ENCODE results near the gene ATP10B.

ATP10B gene

DNA sequence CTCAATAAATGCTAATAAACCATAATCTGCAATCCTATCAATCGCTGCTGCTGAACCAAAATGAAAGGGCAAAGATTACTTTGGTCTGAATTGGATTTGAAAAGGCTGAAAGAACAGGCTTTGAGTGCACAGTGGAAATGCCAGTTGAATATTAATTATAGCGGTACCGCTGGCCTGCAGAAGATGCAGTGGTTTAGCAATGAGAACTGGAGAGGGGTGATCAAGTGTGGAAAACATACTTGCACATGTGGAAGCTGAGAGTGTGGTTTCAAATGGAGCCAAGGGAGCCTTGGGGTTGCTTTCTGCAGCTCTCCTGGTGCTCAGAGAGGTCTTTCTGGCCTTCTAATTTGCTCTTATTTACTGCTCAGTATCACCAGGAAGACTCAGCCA lies 296.4 kb downstream of the ATP10B start:
- no peak for DNase-seq (ENCODE audit: low read depth in 2 of 2)

DNA sequence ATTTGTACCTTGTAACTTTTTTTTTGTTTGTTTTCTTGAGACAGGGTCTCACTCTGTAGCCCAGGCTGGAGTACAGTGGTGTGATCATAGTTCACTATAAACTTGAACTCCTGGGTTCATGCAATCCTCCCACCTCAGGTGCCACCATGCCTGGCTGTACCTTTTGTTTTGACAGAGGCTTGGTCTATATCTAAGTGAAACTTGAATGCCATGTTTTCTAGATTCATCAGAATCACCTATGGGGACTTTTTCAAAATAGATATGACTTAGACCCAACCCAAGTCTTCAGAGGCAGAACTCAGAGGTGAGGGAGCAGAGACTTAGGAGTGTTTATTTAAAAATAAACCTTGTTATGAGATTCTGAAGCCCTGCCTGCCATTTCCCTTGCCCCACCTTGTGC lies 301.9 kb downstream of the ATP10B start:
- no peak for DNase-seq (ENCODE audit: low read depth in 2 of 2)

DNA sequence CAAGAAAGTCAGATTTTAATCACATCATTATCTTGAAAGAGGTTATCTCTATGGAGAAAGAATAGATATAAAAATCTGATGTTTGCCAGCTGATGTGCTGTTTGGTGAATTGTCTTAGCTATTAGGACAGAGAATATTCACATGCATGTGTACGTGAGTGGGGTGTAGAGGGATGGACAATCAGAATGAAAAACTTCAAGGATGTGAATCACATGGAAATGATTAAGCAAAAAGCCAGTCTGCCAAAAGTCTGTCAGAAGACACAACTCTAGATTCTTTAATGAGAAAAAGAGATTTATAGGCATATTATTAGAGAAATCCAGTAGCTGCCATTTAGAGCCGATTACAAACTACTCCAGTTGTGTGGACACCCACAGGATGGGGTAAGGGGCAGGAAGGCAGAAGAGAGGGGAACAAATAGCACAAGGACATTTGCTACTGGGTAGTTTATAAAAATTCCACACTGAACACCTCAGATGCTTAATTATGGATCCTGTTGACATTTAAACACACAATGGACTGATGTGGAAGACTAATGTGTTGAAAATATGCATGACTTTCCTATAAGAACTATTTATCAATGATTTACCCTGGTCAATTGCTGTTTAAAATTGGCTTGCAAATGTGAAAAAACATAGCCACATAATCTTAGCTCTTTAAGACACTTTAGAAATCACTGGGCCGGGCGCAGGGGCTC lies 302.9 kb downstream of the ATP10B start:
- DNase-seq (ENCODE audit: low read depth in 2 of 2), result peak; percentile 56 to 61

DNA sequence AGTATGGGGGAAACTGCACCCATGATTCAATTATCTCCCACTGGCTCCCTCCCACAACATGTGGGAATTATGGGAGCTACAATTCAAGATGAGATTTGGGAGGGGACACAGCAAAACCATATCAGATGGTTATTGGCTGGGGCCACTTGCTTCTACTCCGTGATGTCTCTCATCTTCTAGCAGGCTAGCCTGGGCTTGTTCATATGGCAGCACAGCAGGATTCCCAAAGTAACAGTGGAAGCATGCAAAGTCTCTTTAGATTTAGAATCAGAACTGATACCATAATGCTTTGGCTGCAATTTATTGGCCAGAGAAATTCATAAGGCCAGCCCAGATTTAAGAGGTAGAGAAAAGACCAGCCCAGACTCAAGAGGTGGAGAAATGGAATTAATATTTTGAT lies 304.1 kb downstream of the ATP10B start:
- no peak for DNase-seq (ENCODE audit: low read depth in 2 of 2)

DNA sequence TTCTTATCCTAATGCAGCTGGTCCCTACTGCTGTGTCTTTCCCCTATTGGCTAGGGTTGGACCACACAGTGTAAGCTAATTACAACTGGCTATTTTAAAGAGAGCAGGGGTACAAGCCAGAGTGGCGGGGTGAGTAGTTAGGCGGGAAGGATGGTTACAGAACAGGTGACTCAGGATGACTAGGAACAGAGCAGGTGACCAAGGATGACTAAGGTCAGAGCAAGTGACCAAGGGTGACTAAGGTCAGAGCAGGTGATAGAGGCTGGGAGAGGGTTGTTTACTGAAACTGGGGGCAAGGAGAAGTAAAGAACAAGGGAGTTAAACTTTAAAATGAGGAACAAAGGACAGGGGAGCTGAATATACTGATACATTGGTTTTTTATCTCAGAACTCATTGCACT lies 304.9 kb downstream of the ATP10B start:
- no peak for DNase-seq (ENCODE audit: low read depth in 2 of 2)

DNA sequence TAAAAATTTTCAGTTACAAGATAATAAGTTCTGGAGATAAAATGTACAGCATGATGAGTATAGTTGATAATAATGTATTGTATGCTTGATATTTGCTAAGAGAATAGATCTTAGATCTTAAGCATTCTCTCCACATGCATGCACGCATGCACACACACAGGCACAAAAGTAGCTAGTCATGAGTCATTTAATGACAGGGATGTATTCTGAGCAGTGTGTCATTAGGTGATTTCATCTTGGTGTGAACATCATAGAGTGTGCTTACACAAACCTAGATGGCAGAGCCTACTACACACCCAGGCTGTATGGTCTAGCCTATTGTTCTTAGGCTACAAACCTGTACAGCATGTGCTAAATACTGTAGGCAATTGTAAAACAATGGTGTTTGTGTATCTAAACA lies 306.2 kb downstream of the ATP10B start:
- DNase-seq (ENCODE audit: low read depth in 2 of 2), result no peak

DNA sequence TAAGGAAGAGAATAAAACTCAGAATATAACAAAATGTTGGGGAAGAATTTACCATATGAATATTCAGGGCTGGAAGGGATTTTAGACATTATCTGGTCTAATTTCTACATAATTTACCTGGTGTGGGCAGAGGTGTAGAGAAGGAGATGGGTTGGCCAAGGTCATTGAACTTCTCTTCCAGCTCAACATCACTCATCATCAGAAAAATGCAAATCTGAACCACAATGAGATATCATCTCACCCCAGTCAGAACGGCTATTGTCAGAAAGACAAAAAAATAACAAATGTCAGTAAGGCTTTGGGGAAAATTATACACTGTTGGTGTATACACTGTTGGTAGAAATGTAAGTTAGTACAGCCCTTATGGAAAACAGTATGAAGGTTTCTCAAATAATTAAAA lies 308.6 kb downstream of the ATP10B start:
- no peak for DNase-seq (ENCODE audit: low read depth in 2 of 2)

DNA sequence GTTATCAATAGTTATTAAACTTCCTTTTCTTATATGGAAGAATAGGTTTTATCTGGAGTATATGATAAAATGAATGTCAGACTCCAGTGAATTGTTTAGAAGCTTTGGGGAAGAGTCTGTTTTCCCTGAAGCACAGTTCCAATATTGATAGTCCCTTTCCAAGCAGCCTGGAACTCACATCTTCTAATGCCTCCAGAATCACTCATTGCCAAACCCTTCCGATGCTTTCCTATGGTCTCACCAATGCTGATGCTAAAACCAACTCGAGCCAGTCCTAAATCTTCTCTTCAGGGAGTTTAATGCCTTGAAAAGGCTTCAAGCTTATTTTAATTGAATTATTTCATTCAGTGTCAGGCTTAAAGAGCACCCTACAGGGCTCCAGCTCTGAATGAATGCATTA lies 309.2 kb downstream of the ATP10B start:
- no peak for DNase-seq (ENCODE audit: low read depth in 2 of 2)

DNA sequence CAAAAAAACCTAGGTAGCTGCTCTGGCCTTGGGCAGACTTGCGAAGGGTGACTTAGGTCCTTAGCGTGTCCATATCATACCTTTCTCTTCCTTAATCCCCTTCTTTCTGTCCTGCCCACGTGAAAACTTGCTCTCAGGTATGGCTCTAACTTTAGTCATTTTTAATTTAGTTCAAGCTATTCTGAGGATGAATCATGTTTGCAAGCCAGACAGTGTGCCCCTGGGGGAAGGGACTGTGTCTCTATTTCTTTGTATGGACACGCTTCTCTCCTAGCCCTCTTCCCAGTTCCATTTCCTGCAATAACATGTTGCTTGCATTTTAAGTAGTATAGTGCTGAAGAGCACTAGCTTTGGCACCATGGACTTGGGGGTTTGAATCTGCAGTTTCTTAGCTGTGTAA lies 309.7 kb downstream of the ATP10B start:
- no peak for DNase-seq (ENCODE audit: low read depth in 2 of 2)

DNA sequence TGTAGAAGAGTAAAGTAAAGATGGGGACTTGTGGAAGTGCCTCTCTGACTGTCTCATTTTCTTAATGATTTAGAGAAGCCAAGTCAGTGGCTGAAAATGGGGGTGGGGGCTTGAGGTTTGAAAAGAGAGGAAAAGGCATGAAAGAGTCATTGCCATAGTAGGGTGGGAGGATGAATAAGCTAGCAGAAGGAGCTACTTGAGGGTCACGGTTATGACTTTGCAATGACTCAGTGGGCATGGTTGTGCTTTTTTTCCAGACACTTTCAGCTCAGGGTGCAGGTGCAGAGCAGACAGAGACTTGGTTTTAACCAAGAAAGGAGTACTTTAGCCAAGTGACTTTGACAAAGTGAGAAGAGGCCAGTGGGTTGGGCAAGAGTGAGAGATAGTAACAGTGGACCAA lies 312.6 kb downstream of the ATP10B start:
- DNase-seq (ENCODE audit: low read depth in 2 of 2), result no peak

DNA sequence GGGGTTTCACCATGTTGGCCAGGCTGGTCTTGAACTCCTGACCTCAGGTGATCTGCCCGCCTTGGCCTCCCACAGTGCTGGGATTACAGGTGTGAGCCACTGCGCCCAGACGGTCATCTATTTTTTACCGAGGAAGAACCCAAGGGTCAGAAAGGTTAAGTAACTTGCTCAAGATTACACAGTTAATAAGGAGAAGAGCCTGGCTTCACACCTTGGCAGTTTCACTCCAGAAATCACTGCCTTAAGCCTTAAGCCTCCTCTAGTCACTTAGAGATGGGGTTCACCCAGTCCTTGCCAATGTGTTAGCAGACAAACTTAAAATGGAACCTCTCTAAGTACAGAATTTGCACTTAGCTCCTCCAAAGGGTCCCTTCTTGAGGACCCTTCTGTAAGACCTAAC lies 314.1 kb downstream of the ATP10B start:
- no peak for DNase-seq (ENCODE audit: low read depth in 2 of 2)

DNA sequence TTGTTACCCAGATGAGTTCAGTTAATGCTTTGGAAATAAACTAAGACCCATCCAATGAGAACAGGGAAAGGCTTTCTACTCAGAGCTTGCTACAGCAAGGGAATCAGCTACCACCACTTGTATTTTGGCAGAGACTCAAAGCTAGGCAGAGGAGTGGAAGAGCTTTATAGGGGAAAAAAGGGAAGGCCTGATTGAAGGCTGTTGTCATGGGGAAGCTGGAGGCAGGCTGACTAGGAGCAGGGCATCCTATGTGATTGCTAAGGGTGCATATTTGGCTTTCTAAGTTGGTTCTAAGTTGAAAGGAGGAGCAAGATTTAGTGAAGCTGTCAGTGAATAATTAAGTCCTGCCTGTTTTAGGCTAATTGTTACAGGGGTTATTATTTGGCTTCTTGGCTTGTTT lies 314.9 kb downstream of the ATP10B start:
- no peak for DNase-seq (ENCODE audit: low read depth in 2 of 2)

DNA sequence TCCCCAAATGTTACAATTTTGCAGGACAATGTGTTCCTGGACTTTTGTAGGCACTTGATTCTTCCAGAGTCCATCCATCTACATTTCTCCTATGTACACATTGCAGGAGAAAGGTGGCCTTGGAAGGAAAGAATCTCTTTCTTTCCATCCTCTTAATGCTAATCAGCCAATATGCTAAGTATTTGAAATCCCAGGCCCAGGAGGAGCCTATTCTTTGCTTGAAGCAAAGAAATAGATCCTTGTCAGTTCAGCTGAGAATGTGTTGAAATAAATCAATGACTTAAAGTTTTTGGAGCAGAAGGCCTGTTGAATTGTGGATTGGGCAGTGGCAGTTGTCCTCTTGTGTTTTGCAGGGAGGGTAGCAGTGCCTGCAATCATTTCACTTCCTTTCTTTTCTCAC lies 317.1 kb downstream of the ATP10B start:
- no peak for DNase-seq (ENCODE audit: low read depth in 2 of 2)

DNA sequence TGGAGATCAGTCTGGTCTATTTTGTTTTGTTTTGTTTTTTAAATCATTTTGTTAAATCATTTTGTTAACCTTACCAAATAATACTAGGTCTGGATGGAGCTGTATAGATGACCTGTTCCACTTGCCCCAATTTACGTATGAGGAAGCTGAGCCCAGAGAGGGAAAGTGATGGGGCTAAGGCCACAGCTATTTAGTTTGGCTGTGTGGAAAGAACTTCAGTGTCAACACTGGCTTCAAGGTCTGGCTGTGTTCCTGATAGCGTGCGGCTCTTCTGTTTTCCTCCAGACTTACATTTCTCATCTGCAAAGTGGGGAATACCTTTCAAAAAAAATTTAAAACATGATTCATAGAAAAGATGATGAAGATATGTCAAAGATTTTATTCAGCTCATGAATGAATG lies 317.9 kb downstream of the ATP10B start:
- DNase-seq (ENCODE audit: low read depth in 2 of 2), result no peak

DNA sequence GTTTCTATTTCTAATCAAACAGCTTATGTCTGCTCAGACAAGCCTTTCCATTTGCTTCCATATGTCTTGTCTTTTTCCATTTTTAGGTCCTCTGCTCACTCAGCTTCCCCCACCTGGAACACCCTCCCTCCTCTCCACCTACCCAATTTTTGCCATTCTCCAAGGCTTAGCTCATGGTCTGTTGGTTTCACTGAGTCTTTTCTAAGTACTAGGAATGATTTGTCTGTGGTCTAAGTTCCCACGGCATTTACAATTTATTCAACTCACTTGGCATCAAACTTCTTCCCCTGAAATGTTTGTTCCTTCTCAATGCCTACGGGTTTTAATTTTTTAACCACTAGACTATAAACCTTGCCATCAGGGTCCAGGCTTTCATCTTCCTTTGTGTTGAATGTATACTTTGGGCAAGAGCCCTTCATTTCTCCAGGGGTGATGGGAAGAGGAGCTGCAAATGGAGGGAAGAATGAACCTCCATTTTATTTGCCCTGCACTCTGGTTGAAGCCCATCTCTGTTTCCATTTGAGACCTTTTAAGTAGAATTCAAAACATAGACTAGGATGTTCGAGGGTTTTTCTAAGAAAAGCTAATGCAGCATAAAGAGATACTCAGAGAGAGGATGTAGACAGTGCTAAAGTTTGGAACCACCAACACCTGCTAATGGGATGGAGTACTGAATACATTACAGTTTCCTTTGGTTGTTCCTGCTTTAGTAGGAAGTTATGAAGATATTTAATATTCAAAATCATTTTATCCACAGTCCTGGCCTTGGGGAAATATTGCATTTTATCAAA lies 326.3 kb downstream of the ATP10B start:
- no peak for DNase-seq (ENCODE audit: low read depth in 2 of 2)

DNA sequence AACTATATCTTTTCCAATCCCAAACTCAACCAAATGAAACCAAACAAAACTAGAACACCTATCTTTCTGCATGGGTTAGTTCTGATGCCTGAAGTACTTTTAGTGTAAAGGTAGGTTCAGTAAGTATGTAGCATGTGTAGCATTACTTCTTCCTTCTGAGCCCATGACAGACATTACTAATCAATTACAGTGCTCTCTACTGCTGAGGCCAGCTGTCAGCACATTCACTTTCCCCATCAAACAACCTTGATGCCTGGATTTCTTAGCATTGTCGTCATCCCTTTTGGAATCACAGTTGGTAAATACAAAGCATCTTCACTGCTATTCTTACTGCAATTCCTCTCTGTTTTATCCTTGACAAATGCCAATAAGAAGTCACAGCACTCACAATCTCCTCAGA lies 327.2 kb downstream of the ATP10B start:
- DNase-seq (ENCODE audit: low read depth in 2 of 2), result no peak

DNA sequence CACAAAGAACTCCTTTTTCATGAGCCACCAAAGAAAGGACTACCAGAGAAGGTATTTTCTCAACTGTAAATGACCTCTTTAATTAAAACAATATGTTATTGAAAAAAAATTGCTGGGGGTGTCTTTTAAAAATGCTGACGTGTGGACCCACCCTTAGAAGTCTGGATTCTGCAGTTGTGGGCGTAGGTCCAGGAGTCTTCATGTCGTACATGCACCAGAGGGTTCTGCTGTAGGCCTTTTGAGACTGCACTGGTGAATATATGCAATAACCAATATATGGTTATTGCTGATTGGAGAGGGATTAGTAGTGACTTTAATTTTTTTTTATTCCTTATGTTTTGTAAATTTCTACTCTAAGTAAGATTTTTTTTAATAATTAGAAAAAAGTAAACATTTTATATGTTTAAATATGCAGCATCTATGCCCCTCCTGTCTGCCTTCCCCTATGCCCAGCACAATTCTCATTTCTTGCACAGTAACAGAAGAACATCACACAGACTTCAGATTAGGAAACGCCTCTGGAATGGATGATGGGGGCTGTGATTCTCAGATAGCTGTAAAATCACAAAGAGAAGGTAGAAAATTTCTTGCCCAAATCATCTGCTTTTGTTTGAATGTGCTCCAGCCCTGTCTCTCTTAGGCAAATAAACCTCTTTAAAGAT lies 328.4 kb downstream of the ATP10B start:
- no peak for DNase-seq (ENCODE audit: low read depth in 2 of 2)

DNA sequence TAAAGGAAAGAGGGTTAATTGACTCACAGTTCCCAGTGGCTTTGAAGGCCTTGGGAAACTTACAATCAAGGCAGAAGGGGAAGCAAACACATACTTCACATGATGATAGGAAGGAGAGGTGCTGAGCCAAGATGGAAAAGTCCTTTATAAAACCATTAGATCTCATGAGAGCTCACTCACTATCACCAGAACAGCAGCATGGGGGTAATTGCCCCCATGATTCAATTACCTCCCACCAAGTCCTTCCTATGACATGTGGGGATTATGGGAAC lies 330.7 kb downstream of the ATP10B start:
- no peak for DNase-seq (ENCODE audit: low read depth in 2 of 2)

DNA sequence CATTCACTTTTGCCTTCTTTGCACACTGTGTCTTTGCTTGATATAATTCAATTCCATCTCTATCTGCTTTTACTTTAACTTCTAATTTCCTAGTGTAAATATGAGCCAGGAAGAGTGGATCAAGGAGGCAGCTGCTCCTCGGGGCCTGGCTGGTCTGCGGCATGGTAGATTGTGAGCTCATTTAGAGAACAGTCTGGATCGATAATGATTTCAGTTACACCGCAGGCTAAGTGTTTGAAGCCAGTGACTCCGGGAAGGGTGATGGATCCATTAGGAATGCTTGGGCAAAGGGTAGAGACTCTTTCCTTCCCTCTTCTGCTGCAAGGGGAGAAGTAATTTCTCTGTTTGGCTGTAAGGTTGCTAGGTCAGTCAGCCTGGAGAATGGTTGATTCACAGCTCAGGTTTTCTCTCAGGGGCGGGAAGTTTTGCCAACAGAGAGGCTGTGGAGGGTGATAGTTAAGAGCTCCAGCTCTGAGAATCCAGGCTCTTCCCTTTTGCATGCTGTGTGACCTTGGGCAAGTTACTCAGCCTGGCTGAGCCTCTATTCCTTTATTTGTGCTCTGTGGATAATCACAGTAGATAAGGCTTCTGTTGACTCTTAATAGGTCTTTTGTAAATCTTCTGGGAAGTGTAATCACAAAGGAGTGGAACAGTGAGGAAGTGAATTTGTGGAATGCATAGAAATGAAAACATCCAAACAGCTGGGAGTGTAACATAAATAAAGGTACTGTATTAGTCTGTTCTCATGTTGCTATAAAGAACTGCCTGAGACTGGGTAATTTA lies 331.2 kb downstream of the ATP10B start:
- DNase-seq (ENCODE audit: low read depth in 2 of 2), result no peak

DNA sequence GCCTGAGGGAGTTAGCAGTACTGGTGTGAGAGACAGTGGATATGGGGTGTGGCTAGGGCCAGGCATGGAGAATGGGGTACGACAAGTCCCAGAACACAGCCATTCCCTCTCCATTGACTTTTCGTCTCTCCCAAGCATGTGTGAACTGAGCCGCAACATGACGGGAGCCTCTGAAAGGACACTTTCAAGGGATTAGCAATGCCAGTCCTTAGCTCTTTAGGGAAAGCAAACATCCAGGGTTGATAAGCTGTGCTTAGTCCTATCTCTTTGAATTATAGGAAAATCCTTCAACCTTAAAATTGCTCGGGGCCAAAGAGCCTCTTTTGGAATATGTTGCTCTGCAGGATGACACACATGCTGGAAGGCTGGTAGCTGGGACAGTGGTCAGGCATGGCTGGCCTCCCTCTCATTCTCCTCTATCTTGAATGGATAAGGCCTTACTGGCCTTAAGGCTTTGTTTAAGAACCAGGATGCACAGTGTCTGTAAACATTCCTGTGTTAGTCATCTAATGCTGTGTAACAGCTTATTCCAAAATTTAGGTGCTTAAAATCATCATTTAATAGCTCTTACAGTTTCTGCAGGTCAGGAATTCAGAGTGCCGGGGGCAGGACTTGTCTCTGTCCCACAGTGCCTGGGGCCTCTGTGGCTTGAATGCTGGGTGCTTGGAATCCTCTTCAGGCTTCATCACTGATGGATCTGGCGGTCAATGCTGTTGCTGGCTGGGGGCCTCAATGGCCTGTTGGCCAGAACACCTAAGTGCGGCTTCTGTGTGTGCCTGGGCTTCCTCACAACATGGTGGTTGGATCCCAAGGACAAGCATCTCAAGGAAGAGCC lies 335.1 kb downstream of the ATP10B start:
- no peak for DNase-seq (ENCODE audit: low read depth in 2 of 2)

DNA sequence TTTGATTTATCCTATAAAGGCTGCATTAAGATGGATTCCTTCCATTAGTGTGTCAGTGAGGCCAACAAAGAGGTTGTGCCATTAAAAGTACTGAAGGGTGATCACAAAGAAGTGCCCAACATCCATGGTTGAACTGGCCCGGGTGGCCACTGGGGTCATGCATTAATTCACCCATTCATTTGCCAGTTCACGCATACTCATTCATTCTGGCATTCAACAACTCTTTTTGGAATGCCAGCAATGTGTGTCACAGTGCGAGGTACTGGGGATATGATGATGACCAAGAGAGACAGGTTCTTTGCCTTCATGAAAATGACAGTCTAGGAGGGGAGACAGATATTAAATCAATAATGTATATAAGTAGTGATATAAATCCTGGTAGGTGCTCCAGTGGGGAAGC lies 337.1 kb downstream of the ATP10B start:
- no peak for DNase-seq (ENCODE audit: low read depth in 2 of 2)

DNA sequence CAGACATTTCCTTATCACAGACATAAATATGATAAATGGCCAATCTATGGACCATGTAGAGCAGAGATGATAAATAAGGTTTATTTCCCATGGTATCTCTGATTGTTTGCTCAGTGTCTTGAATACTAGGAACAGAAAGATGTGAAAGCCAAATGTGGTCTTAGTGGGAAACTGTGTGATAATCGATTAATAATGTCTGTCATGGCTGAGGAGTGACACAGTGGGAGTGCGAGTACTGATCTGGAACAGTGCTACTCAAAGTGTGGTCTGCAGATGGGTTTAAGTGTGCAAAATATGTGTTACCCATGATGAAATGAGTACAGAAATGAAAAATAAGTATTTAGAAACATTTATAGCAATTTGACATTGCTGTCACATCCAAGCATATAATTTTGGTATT lies 337.8 kb downstream of the ATP10B start:
- DNase-seq (ENCODE audit: low read depth in 2 of 2), result no peak
